ENCODE data around the gene PCDHGA7.
"Not testable (repeated sequence)": the region's sequence is repeated elsewhere in the genome, so short reads cannot be mapped to it uniquely, and the experiment has no call there.

Gene PCDHGA7

GRCh38 chr5:141432726-141433125 is 50.2 kb downstream of the PCDHGA7 start:
- DNase-seq = not testable (repeated sequence)

DNA sequence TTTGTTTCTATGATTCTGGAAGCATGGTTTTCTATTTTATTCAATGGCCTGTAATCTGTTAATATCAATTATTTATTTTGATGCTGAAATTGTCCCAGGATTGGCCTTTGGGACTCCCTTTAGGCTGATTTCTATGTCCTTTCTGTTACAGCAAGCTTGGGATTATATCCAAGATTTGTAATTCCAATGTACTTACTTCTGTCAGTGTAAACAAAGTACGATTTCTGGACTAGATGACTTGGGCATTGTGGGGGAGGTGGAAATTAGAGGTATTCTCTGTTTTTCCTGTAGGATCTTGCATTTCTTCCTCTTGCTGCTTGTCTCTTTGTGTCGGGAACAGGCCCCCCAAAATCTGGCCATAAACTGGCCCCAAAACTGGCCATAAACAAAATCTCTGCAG is 51.5 kb downstream of the PCDHGA7 start:
- no peak for DNase-seq
